ENCODE data around the gene BRD4.
"Not testable (repeated sequence)": the region's sequence is repeated elsewhere in the genome, so short reads cannot be mapped to it uniquely, and the experiment has no call there.

Gene BRD4

GRCh38 chr19:15358918-15359317, 26.6 kb upstream of the BRD4 start:
- no peak for DNase-seq

DNA sequence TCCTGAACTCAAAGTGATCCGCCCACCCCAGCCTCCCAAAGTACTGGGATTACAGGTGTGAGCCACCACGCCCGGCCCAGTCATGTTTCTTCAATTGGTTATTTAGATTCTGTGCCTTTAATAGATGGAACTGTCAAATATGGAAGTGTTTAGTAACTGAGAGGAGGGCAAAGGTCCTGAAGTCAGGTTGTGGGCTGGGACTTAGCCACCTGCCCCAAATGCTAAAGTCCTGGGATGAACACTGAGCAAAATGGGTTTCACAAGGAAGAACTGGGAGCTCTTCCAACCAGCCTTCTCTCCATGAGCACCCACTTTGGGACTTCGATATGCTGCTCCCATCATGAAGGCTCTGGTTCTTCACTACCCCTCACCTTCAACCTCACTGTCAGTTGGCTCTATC, 25.6 kb upstream of the BRD4 start:
- no peak for DNase-seq

- no peak for DNase-seq
These were observed 22.4 kb upstream of the BRD4 start for GRCh38 chr19:15354566-15355296.

GRCh38 chr19:15353908-15354307, 21.6 kb upstream of the BRD4 start:
- no peak for DNase-seq

GRCh38 chr19:15352535-15352934, 20.2 kb upstream of the BRD4 start:
- DNase-seq = not testable (repeated sequence)

DNA sequence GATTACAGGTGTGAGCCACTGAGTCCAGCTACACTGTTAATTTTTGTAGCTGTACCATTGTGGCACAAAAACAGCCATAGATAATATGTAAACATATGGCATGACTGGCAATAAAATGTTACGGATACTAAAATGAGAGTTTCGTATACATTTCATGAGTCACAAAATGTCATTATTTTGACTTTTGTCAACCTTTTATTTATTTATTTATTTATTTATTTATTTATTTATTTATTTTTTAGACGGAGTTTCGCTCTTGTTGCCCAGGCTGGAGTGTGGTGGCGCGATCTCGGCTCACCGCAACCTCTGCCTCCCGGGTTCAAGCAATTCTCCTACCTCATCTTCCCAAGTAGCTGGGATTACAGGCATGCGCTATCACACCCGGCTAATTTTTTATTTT, 9.0 kb upstream of the BRD4 start:
- not testable (repeated sequence) for DNase-seq

- DNase-seq = no peak
These were observed 7.7 kb upstream of the BRD4 start for GRCh38 chr19:15340086-15340485.

DNA sequence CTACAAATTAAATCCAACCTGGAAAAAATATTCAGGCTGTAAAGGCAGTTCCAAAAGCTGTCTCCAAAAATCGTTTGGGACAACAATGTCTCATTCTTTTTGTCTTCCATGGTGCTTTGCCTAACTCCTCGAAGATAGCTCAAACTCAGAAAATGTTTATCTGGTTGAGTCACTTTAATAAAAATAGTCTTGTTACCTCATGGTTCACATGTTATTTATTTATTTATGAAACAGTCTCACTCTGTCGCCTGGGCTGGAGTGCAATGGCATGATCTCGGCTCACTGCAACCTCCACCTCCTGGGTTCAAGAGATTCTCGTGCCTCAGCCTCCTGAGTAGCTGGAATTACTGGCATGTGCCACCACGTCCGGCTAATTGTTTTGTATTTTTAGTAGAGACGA, 4.9 kb upstream of the BRD4 start:
- no peak for DNase-seq

DNA sequence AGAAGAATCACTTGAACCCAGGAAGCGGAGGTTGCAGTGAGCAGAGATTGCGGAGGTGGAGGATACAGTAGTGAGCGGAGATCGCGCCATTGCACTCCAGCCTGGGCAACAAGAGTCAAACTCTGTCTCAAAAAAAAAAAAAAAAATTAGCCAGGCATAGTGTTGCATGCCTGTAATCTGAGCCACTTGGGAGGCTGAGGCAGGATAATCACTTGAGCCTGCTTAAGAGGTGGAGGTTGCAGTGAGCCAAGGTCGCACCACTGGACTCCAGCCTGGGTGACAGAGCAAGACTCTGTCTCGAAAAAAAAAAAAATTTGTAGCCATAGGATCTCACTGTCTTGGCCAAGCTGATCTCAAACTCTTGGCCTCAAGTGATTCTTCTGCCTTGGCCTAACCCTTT, 3.7 kb upstream of the BRD4 start:
- not testable (repeated sequence) for DNase-seq

DNA sequence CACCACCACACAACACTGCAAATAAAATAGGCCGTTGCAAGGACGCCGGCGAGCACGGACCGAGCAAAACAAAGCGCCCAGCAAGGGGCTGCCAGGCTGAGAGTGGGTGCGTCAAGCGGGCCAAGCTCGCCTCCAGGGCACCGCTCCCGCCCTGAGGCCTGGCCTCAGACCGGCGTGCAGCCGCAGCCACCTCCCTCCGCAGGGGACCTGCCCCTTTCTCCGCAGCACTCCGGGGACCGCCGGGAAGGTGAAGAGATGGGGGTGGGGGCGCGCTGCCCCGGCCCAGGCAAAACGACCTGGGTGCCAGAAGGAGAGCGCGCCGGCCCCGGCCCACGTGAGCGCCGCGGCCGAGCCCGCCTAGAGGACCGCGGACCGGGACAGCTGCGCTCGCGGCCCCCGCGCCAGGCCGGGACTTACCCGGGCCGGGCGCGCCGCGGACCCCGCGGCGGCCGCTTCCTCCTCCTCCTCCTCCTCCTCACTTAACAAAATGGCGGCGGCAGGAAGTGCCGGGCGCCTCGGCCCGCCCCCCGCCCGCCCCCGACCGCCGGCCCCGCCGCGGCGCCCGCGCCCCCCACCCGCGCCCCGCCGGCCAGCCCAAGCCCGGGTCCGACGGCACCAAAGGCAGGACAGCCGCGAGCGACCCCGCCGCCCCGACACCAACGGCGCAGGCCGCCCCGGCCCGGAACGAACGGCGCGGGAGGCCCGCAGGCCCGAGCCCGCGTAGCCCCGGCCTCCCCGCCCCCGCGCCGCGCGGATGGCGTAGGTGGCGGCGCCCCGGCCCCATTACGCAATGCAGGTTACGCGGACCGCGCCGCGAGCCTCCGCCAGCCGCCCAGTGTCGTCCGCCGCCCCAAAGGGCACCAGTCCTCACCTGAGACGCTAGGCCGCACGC, 674 bp downstream of the BRD4 start:
- DNase-seq = peak; percentile 35

- DNase-seq = no peak
These were observed 1.4 kb downstream of the BRD4 start for GRCh38 chr19:15330801-15331418.

DNA sequence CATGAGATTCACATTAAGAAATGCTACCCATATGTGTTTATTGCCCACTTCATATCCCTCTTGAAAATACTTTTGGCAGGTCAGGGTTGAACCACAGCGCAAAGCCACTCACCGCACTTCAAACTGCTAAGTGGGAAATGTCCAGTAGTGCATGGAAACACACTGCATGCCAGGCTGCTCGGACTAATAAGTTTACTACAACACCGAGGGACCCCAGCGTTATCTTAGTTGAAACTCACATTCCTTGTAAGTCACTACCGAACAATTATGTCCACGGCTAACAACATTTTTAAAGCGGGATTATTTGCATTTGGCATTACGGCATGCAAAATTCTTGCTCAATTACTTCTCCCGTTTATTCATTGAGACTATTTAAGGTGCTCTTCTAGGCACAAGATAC, 4.0 kb downstream of the BRD4 start:
- DNase-seq = no peak

GRCh38 chr19:15324791-15325519, 7.4 kb downstream of the BRD4 start:
- no peak for DNase-seq

DNA sequence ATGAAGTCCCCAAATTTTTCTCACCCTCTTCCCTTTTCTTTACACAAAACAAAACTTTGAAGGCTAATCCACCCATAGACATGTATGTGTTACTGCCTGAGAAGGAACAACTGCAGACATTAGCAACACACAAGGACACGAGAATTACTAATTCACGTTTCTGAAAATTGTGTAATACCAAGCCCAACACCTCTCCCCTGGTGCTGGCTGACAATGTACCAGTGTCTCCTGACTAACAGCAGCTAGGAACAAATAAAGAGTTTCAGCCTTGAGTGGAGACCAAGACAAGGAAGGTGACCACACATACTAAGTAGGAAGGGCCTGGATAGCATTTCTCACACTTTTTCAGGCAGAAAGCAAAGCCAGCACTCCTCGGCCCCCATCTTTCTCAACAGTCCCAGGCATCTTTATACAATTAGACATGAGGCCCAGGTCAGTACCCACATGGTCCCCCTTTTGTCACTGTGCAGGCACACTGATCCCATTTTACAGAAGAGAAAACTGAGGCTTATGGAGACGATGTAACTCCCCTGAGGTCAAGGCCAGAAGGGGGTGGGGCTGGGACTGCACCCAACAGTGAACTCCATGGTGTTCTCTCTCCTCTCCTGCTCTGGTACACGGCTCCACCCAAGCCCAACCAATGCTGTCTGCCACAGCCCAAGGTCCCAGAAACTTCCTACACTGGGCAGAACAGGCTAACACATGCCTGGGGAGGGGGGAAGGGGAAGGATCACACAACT, 8.7 kb downstream of the BRD4 start:
- peak; percentile 73 for DNase-seq

DNA sequence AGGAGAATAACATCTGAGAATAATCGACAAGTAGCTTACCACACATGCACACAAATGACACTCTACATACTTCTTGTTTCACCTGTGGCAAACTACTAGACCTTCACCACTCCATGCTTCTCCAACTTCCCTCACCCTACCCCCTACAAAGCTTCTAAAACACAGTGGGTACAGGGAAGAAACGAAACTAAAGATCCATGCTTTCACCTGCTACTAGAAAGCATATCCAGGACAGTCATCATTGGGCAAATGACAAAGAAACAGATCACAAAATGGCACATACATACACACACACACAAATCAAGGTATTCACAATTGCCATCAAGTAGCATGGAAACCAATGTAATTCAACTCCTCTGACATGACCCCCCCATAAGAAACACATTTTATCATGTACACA, 10.6 kb downstream of the BRD4 start:
- no peak for DNase-seq

- no peak for DNase-seq
These were observed 12.2 kb downstream of the BRD4 start for GRCh38 chr19:15320116-15320515.

DNA sequence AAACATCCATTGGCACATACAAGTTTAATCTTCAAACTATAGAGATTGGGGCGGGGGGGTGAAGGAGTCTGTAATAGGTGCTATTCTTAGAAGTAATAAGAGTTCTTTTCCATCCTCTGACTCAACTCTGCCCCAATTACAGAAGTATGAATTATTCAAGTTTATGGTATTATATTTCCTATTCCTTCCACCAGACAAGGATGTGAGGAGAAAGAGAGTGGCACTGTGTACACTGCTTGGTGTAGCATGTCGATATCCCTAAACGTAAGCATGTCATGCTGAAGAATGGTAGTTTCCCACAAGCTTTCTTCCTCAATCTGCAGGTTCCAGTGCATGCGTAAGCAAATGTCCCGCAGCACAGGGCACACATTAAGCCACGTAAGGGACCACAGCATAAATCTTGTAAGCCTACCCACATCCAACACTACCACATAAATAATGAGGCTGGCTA, 14.1 kb downstream of the BRD4 start:
- DNase-seq = peak; percentile 60

DNA sequence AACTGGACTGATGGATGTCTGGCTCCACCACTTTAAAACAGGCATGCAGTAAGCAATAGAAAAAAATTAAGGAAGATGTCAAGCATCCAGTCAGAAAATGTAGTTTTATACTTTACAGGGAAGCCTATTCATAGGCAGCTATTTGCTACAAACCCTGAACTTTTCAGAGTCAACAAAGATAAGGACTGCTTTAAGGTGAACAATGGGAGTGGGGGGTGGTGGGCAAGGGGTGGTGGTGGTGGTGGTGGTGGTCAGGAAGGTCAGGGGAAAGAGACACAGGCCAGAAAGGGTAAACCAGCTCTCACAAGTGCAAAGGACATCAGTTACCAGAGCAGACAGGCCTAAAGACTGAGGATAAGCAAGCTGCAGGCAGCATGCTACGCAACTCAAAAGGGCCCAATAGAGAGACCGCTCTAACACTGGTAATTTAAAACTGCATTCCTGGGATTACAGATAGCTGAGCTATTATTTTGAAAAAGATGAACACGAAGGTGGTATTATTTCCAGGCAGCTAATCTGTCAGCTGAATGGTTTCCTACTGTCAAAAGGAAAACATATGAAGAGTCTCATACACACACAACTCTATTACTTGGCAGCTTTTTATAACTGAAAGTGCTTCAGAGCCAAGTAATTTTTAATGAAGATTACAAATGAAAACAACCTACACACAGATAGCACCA, 14.8 kb downstream of the BRD4 start:
- no peak for DNase-seq

DNA sequence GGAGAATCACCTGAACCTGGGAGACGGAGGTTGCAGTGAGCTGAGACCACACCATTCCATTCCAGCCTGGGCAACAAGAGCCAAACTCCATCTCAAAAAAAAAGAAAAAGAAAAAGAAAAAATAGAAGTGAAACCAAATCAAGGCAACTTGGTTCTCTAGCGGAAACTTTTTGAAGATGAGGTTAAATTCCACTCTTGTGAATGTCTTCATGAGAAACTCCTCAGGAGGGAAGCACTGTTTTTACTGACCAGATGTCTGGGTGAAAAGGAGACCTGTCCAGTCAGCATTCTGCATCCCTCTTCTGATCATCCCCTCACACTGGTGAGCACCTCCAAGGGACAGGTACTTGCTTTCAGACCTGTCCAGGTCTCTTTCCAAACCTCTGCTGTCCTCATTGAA, 15.8 kb downstream of the BRD4 start:
- peak; percentile 84 for DNase-seq

DNA sequence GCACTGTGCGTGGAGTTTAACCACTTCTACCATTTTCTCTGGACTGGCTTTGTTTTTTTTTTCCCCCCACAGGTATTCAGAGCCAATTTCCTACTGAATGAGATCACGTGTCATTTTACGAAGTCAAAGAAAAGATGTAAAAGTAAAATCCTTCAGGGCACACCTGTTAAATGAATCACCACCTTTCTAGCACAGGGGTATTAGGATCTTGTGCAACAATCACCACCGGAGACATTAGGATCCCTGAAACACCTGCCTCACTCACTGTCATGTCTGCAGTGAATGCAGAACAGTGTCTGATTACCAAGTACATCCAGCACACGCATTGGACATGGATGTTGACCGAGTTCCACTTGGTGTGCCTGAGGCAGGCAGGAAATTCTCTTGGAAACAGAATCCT, 17.2 kb downstream of the BRD4 start:
- no peak for DNase-seq

- no peak for DNase-seq
These were observed 18.6 kb downstream of the BRD4 start for GRCh38 chr19:15313649-15314279.
